CD4-positive, alpha-beta T cell treated with Interleukin-1 beta for 1 hour (primary cell): ENCODE results near the gene ARMCX4.
"Not testable (repeated sequence)": the region's sequence is repeated elsewhere in the genome, so short reads cannot be mapped to it uniquely, and the experiment has no call there.

Experiments
- DNase-seq, 2 donors: peaks; one replicate each; pipeline ENCODE4 v3.0.0-alpha.2; 2020 to 2022

Gene ARMCX4

DNA sequence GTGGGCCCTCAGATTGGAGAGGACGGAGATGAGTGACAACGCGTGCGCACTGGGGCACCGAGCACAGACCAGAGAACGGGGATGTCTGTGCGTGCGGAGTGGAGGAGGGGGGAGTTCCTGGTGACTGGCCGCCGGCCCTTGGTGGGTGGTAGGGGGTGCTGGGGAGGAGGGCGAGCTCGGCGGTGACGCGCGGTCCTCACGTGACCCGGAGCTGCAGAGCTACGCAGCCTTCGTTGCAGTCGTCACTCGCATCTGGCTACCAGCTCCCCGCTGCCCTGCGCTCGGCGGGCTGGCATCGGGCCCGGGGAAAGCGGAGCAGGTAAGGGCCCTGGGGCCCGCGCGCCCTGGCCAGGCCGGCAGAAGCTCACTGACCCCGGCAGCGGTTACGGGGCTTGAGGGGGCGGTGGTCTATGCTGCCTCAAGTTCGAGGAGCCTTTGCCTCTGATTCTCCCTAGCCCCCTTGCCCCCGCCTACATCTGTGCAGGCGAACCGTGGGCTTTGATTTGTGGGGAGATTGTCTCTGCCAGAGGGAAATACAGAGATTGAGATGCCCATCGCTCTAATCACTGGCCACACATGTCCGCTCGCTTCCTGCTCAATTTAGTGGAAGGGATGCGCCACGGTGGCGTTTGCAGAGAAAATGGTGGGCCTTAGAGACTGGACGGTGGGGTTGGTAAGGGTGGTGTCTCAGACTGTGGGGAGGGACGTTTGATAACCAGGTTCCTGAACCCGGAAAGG is at the start of gene ARMCX4:
Gene ARMCX4 (plus strand): TSS at position 245 of the 738 bp plus-strand sequence. CDS start 3,134 bp downstream, outside the sequence.
- DNase-seq, result peak; percentile 46 to 59

DNA sequence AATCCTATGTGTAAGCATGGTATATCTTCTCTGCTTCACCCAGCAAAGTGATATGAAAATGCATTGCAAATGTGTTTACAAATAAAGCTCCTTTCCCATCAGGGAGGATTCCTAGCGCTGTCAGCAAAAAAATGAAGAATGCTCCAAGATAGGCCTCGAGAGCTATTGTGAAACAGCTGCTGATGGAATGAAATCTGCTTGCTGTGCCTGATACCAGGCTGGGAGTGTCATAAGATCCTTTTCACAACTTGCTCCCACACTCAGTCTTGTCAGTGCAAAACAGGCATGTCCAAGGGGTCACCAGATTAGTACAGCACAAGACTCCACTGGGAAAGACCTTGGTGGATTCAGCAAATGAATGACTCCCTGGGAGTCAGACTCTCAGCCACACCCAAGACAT is 43.2 kb upstream of the ARMCX4 start:
- DNase-seq, result no peak

DNA sequence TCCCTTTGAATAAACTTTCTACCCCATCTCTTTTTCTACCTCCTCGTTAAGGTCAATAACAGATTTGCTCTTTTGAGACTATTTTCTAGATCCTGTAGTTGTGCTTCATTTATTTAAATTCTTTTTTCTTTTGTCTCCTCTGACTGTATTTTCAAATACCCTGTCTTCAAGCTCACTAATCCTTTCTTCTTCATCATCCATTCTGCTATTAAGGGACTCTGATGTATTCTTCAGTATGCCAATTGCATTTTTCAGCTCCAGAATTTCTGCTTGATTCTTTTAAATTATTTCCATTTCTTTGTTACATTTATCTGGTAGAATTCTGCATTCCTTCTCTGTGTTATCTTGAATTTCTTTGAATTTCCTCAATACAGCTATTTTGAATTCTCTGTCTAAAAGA is 36.0 kb upstream of the ARMCX4 start:
- DNase-seq, result no peak

DNA sequence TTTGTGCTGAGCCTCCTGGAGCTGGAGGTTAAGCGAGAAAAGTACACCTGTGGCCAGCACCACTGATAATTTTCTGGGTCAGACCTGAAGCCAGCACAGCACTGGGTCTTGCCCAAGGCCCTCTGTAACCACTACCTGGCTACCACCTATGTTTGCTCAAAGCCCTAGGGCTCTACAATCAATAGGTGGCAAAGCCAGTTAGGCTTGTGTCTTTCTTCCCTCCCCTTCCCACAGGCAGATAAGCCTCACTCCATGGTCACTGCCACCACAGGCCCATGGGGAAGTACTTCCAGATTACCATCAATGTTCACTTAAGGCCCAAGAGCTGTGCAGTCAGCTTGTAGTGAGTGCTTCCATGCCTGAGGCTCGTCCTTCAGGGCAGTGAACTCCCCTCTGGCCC is 35.2 kb upstream of the ARMCX4 start:
- no peak for DNase-seq

DNA sequence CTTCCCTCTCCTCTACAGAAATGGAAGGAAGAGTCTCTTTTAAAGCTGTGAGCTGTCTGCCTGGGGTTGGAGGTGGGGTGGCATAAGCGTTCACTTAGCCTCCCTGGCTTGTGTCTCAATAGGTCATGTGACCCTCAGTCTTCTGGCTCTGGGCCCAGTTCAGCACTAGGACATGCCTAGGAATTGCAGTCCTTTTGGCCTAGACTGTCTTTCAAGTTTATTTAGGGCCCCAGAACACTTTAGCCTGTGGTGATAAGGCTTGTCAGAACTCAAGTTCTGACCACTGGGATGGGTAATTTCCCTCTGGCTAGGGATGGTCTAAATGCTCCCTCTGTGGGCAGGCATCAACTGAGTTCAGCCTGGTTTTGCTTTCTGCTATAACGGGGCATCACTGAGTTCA is 34.3 kb upstream of the ARMCX4 start:
- no peak for DNase-seq

DNA sequence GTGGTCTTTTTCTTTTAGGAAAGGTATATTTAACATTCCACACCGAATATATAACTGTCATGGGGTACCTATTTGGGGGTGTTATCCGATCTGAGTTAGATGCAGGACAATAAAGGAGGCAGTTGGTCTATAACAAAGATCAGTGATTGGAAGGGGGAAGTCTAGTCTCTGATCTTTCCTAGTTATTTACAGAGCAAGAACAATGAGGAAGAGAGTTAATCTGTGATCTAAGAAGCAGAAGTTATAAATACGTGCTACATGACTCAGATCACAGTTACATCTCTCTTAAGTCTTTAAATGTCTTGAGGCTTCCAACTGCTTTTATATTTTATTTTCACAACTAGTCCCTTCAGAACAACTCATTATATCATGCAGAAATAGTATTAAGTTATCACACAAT is 33.2 kb upstream of the ARMCX4 start:
- DNase-seq, result no peak

DNA sequence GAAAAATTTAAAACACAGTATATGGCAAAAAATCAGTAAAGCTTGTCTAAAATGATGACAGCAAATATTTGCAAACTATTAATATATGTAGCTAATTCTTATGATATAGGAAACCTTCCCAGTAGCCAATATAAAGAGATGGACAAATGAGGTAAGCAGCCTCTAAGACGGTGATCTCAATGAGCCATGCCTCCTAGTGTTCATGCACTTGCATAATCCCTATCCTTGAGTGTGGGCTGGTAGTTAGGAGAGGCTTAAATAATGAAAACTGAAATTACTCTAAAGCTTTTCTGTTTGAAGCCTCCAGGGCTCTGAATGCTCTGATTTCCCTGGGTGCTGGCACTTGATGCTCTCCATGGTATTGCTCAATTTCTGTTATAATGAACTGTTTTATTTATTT is 24.6 kb upstream of the ARMCX4 start:
- DNase-seq, result no peak

DNA sequence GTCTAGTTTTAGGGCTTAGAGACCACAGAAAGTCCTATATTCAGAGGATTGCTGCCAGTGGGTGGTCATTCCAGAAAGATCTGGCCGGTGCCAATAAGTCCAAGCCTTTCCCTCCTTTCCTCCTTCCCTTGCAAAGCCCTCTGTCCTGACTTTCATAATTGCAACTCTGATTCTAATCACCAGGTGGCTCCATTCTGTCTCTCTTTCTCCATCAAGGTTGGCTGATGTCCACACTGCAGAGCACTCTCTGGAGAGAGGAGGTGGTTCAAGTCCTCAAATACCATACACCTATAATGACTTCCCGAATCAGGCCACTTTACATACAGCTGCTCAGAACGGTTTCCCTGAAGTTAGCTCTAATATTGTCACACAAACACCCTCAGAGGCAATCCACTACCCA is 22.4 kb upstream of the ARMCX4 start:
- DNase-seq, result no peak

DNA sequence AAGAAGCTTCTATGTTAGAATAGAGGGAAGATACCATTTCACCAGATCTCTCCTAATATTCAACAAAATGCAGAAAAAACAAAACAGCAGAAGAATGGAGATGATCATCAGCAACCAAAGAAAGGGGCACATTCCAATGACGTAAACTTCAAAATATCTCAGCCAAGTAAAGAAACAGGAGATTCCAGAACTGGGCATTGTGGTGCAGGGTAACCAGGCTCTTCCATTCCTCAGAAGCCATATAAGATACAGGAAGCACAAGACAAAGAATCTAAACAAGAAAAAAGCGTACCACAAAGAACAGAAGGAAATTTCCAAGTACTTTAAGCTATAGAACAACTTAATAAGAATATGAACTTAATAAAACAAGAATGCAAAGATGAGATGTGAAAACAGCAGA is 6.9 kb upstream of the ARMCX4 start:
- DNase-seq, result no peak

DNA sequence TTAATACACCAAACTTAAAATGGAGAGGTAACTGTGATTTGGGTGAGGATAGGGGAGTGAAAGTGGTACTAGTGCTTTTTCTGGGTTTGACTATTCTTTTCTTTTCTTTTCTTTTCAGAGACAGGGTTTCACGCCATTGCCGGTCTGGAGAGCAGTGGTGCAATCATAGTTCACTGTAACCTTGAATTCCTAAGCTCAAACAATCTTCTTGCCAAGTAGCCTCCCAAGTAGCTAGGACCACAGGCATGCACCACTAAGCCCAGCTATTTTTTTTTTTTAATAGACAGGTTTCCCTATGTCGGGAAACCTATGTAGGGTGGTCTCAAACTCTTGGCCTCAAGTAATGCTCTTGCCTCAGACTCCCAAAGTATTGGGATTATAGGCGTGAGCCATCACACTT is 3.0 kb upstream of the ARMCX4 start:
- DNase-seq, result no peak

DNA sequence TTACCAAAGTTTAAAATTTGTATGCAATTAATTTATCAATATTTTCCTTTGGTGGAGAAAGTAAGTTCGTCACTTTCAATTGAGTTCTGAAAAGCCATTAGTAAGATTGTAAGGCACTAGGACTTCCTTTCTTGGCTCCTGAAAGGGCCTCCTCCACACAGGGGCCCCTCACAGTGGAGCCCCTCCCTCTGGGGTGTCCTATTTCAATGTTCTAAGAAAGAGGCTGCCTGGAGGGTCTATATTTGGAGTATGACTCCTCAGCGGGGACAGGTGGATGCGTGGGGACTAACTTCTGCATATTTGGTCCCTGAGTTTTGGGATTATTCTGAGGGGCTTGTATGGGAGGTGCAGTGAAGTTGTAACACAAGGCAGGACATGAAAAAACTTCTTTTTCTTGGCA is 1.6 kb upstream of the ARMCX4 start:
- no peak for DNase-seq

DNA sequence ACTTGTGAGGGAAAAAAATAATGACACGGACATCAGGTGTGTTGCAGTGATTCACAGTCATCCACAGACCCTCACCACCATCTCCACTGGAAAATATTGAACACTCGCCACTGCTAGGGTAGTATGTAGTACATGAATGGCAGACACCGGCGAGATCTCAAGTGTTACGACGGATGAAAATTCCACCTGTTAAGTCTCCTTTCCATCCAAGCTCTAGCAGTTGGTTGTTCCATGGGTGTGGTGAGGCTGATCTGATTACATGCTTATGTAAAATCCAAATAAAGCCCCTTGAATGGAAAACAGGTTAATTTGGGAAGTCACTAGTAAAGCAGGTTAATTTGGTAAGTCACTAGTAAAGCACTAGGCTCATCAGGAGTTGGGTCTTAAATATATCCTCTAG is 1.1 kb upstream of the ARMCX4 start:
- no peak for DNase-seq

DNA sequence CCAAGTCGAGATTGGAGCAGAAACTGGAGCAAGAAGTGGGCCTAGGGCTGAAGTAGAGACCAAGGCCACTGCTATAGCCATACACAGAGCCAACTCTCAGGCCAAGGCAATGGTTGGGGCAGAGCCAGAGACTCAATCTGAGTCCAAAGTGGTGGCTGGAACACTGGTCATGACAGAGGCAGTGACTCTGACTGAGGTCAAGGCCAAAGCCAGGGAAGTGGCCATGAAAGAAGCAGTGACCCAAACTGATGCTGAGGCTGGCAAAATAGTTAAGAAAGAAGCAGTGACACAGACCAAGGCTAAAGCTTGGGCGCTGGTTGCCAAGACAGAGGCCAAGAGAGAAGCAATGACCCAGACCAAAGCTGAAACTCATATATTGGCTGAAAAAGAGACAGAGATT is 3.5 kb downstream of the ARMCX4 start:
- DNase-seq, result no peak

DNA sequence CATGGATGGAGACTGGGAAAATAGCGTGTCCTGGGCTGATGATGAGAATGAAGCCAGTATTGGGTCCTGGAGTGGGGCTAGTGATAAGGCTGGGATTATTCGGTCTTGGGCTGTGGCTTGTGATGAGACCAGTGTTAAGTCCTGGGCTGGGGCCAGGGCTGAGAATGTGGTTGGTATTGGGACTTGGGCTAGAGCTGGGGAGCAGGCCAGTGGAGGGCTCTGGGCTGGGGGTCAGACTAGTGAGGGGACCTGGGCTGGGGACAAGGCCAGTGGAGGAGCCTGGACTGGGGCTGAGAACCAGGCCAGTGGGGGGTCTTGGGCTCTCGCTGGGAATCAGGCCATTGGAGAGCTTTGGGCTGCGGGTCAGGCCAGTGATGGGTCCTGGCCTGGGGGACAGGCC is 6.7 kb downstream of the ARMCX4 start:
- DNase-seq, result no peak

DNA sequence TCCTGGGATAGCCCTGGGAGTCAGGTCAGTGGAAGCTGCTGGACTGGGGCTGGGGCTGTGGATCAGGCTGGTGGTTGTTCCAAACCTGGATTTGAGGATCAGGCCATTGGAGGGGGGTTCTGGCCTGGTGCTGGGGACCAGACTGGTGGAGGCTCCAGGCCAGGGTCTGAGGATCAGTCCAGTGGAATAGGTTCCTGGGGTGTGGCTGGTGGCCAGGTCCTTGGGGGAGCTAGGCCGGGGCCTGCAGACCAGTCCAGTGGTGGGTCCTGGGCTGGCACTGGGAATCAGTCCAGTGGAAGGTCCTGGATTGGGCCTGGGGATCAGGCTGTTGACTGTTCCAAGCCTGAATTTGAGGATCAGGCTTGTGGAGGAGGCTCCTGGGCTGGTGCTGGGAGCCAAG is 8.0 kb downstream of the ARMCX4 start:
- no peak for DNase-seq

DNA sequence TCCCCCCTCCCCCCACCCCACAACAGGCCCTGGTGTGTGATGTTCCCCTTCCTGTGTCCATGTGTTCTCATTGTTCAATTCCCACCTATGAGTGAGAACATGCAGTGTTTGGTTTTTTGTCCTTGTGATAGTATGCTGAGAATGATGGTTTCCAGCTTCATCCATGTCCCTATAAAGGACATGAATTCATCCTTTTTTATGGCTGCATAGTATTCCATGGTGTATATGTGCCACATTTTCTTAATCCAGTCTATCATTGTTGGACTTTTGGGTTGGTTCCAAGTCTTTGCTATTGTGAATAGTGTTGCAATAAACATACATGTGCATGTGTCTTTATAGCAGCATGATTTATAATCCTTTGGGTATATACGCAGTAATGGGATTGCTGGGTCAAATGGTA is 17.7 kb downstream of the ARMCX4 start:
- not testable (repeated sequence) for DNase-seq

DNA sequence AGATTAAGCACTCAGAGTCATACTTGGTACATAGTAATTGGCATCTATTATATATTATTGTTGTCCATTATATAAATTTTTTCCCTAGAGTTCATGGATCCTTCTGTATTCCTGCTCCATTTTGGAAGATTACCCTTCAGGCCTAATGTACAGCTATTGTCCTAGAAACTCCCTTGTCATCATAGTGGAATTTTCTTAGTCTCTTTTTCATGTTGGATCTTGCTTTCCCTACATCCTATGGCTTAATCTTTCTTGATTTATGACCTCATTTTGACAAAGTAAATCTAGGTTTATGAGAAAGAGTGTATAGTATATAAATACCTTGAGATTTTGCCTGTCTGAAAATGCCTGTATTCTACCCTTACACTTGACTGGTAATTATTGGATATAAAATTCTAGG is 22.1 kb downstream of the ARMCX4 start:
- DNase-seq, result no peak

DNA sequence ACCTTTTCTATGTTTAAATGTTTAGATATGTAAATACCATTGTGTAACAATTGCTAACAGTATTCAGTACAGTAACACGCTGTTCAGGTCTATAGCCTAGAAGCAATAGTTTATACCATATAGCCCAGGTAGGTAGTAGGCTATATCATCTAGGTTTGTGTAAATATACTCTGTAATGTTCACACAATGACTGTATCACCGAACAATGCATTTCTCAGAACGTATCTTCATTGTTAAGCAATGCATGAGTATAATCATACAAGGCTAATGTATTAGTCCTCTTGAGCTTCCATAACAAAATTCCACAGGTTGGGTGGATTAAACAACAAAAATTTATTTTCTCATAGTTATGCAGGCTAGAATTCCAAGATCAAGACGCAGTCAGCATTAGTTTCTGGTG is 22.7 kb downstream of the ARMCX4 start:
- DNase-seq, result no peak

DNA sequence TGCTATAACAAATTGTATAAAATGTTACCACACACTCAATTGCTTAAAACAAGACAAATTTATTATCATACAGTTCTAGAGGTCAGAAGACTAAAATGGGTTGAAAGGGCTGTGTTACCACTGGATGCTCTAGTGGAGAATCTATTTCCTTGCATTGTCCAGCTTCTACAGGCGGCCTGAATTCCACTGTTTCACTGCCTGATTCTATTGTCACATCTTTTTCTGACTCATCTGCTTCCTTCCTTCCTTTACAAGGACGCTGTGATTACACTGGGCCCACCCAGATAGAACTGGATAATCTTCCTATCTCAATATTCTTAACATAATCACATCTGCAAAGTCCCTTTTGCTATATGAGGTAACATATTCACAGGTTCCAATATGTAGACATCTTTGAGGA is 45.7 kb downstream of the ARMCX4 start:
- DNase-seq, result no peak
